ENCODE measurements around the gene PLA1A.

DNA sequence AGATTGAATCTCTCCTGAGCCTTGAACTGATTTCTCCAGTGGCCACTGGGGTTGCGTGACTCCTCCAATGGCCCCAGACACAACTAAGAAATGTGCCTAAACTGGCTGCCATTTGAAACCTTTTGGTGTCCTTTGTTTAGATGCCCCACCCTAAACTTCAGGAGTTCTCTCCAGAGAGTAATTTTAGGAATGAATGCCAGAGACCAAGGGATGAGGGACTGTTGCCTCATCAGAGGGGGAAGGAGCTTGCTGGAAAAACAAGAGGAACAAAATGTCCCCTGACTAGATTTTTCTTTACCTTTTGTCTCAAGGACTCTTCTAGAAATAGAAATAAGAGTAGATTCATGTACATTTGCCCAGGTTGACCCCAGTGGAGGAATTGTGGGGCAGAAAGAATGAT is 26.5 kb upstream of the PLA1A start:
- TF ChIP-seq, protein P1, sequence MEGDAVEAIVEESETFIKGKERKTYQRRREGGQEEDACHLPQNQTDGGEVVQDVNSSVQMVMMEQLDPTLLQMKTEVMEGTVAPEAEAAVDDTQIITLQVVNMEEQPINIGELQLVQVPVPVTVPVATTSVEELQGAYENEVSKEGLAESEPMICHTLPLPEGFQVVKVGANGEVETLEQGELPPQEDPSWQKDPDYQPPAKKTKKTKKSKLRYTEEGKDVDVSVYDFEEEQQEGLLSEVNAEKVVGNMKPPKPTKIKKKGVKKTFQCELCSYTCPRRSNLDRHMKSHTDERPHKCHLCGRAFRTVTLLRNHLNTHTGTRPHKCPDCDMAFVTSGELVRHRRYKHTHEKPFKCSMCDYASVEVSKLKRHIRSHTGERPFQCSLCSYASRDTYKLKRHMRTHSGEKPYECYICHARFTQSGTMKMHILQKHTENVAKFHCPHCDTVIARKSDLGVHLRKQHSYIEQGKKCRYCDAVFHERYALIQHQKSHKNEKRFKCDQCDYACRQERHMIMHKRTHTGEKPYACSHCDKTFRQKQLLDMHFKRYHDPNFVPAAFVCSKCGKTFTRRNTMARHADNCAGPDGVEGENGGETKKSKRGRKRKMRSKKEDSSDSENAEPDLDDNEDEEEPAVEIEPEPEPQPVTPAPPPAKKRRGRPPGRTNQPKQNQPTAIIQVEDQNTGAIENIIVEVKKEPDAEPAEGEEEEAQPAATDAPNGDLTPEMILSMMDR (conservative IDR thresholded peaks at IDR 0.05 in 1 of 2, IDR thresholded peaks at IDR 0.05 in 1 of 2; ENCODE audit: extremely low read depth in 1 of 2, insufficient read depth in 1 of 2, low read depth in 1 of 2, low read length in 2 of 2): no peak
- no peak for TF ChIP-seq EZH2 (IDR thresholded peaks at IDR 0.05; ENCODE audit: borderline replicate concordance, low read length)

All from mammary epithelial cell (primary cell).